Hepatocyte (in vitro differentiated cells): ENCODE data around the gene ZSCAN26. TPM values are rescaled to one million over a fixed set of nuclear protein-coding genes. Genes with fewer than 3 reads are reported as not detected.

ENCODE experiments used
- DNase-seq: peaks from one replicate; pipeline ENCODE4 v3.0.0-alpha.2; 2016; ENCODE audit warnings: low spot score
- H2AFZ ChIP-seq: fragments of 200-600 bp; sonication (generic); 2 replicates; pipeline ENCODE4 v1.6.0; 2016; ENCODE audit warnings: antibody characterized with exemption, mild to moderate bottlenecking
- H3K27ac ChIP-seq: fragments of 200-600 bp; sonication (generic); 2 replicates; pipeline ENCODE4 v1.5.1; 2016; ENCODE audit warnings: mild to moderate bottlenecking
- H3K27me3 ChIP-seq: fragments of 200-600 bp; sonication (generic); 2 replicates; pipeline ENCODE4 v1.6.1; 2016
- H3K36me3 ChIP-seq: fragments of 200-600 bp; sonication (generic); replicated peaks from 2 replicates; pipeline ENCODE4 v1.5.1; 2016; ENCODE audit warnings: low read depth; ENCODE audit not compliant: insufficient read depth
- H3K4me1 ChIP-seq: fragments of 200-600 bp; sonication (generic); 2 replicates; pipeline ENCODE4 v1.5.1; 2016; ENCODE audit warnings: mild to moderate bottlenecking, moderate library complexity; ENCODE audit not compliant: insufficient read depth
- H3K4me2 ChIP-seq: fragments of 200-600 bp; sonication (generic); 2 replicates; pipeline ENCODE4 v1.6.0; 2016
- H3K4me3 ChIP-seq: fragments of 200-600 bp; sonication (generic); 2 replicates; pipeline ENCODE4 v1.5.1; 2016; ENCODE audit warnings: mild to moderate bottlenecking
- H3K79me2 ChIP-seq: fragments of 200-600 bp; sonication (generic); 2 replicates; pipeline ENCODE4 v1.6.0; 2017; ENCODE audit warnings: mild to moderate bottlenecking
- H3K9me2 ChIP-seq: fragments of 200-600 bp; sonication (generic); replicated peaks from 2 replicates; pipeline ENCODE4 v1.6.0; 2017; ENCODE audit warnings: mild to moderate bottlenecking; ENCODE audit not compliant: insufficient read depth
- H3K9me3 ChIP-seq: fragments of 200-600 bp; sonication (generic); 2 replicates; pipeline ENCODE4 v1.5.1; 2016; ENCODE audit warnings: low read depth, mild to moderate bottlenecking
- H4K20me1 ChIP-seq: fragments of 200-600 bp; sonication (generic); 2 replicates; pipeline ENCODE4 v1.6.0; 2016; ENCODE audit warnings: mild to moderate bottlenecking; ENCODE audit not compliant: insufficient read depth, poor library complexity, severe bottlenecking
- EZH2 ChIP-seq: fragments of 200-600 bp; sonication (generic); IDR thresholded peaks from 2 replicates; pipeline ENCODE4 v1.6.1; 2016; ENCODE audit warnings: antibody characterized with exemption, mild to moderate bottlenecking, borderline replicate concordance
- EZH2phosphoT487 ChIP-seq: fragments of 200-600 bp; sonication (generic); IDR thresholded peaks from one replicate; pipeline ENCODE4 v1.6.1; 2018; ENCODE audit warnings: antibody characterized with exemption, mild to moderate bottlenecking, low read depth, moderate library complexity; ENCODE audit not compliant: unreplicated experiment, severe bottlenecking
- WGBS: methylation state at CpG from one replicate; pipeline ENCODE4 v1.1.6; 2016; ENCODE audit warnings: low lambda C conversion rate; ENCODE audit errors: missing lambda C conversion rate; 5-methylcytosine and 5-hydroxymethylcytosine counted together
- polyA plus RNA-seq: library from polyadenylated mRNA; unstranded; fragments of >200 nt; fragmentation: Nextera tagmentation; extraction: Ambion mirVana; gene quantifications from 2 replicates; pipeline ENCODE4 v1.2.1, GENCODE V29; 2016
- total RNA-seq: library from RNA; depleted of rRNA; stranded (reverse); fragments of >200 nt; gene quantifications from 2 replicates; pipeline ENCODE4 v1.2.3, GENCODE V29; 2014
- TF ChIP-seq, protein P1 (sequence below): fragments of 200-600 bp; sonication (generic); IDR thresholded peaks from 2 replicates; pipeline ENCODE4 v1.5.1; 2016; ENCODE audit warnings: antibody characterized with exemption, mild to moderate bottlenecking; ENCODE audit not compliant: poor library complexity

ZSCAN26 gene
- total and polyA plus RNA-seq, 2 experiments from 2014 or later, result 7.8 to 14.7 TPM

DNA sequence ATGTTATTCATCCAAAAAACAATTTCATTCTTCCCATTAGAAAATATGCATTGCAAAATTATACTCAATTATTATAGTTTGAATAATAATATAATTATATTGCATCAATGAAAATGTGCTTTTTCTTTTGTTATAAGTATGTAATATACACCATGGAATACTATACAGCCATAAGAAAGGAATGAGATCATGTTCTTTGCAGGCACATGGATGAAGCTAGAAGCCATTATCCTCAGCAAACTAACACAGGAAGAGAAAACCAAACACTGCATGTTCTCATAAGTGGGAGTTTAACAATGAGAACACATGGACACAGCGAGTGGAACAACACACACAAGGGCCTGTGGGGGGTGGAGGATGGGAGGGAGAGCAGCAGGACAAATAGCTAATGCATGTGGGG, 9.9 kb upstream of the ZSCAN26 start:
- Histone ChIP-seq H3K4me2 (no peak overlapping the region), H3K9me2 (no peaks in the 10 kb centered on the region), H3K36me3 (no peaks in the 10 kb centered on the region), H3K27me3 (peaks cover 8% of the 10 kb centered on the region), H3K9me3 (no peaks in the 10 kb centered on the region), H3K4me1 (no peaks in the 10 kb centered on the region), H2AFZ (no peak overlapping the region), H3K27ac (no peak overlapping the region), H3K4me3 (no peak overlapping the region), H3K79me2 (no peaks in the 10 kb centered on the region), H4K20me1 (no peaks in the 10 kb centered on the region)
- no peak for DNase-seq
- TF ChIP-seq EZH2 (no peak), EZH2phosphoT487 (no peak)
- TF ChIP-seq, protein P1, sequence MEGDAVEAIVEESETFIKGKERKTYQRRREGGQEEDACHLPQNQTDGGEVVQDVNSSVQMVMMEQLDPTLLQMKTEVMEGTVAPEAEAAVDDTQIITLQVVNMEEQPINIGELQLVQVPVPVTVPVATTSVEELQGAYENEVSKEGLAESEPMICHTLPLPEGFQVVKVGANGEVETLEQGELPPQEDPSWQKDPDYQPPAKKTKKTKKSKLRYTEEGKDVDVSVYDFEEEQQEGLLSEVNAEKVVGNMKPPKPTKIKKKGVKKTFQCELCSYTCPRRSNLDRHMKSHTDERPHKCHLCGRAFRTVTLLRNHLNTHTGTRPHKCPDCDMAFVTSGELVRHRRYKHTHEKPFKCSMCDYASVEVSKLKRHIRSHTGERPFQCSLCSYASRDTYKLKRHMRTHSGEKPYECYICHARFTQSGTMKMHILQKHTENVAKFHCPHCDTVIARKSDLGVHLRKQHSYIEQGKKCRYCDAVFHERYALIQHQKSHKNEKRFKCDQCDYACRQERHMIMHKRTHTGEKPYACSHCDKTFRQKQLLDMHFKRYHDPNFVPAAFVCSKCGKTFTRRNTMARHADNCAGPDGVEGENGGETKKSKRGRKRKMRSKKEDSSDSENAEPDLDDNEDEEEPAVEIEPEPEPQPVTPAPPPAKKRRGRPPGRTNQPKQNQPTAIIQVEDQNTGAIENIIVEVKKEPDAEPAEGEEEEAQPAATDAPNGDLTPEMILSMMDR, result no peak
- 0% methylated on average over 1 of the region's 1 CpG for WGBS

DNA sequence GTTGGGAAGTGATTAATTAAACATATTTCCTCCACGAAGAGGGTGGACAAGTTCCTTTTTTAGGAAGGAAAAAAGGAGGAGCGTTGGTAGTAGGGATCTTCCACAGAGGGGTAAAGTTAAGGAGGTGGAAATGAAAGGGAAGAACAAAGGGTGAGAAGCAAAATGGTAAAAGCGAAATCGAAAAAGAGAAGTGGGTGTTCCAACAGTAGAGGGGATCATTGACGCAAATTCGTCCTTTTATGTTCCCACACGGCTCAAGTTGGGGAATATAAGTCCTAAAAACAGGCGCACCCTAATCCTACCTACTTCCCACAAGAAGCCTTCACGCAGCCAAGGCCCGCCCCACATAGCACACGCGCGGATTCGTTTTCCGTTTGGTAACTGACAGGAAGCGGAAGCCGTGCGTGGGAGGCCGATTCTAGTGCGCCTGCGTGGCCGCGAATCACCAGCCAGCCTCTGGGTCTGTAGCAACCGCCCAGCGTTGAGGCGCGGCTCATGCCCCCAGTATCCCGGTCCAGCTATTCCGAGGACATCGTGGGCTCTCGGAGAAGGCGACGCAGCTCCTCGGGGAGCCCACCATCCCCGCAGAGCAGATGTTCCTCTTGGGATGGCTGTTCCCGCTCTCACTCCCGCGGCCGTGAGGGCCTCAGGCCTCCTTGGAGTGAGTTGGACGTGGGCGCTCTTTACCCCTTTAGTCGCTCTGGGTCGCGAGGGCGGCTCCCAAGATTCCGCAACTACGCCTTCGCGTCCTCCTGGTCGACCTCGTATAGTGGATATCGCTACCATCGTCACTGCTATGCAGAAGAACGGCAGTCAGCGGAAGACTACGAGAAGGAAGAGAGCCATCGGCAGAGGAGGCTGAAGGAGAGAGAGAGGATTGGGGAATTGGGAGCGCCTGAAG, 7.8 kb upstream of the ZSCAN26 start, which contains the start of gene NKAPL:
Gene NKAPL, plus strand, starts transcription at position 421 of the 901 bp plus-strand sequence. Its CDS starts 75 bp downstream, at position 496.
- H3K9me2 ChIP-seq, result no peaks in the 10 kb centered on the region
- H3K27me3 ChIP-seq, result peaks cover 10% of the 10 kb centered on the region
- H3K4me3 ChIP-seq, result no peak within 1 kb of the TSS
- H3K36me3 ChIP-seq, result no peaks in the 10 kb centered on the region
- no peak within 1 kb of the TSS for H2AFZ ChIP-seq
- no peak within 1 kb of the TSS for H3K4me2 ChIP-seq
- no peaks in the 10 kb centered on the region for H3K9me3 ChIP-seq
- H4K20me1 ChIP-seq, result no peaks in the 10 kb centered on the region
- no peak within 1 kb of the TSS for H3K27ac ChIP-seq
- no peaks in the 10 kb centered on the region for H3K79me2 ChIP-seq
- 95% methylated on average over 56 of the region's 58 CpGs for WGBS
- DNase-seq, result no peak
- TF ChIP-seq EZH2phosphoT487 (no peak), EZH2 (no peak)
- TF ChIP-seq, protein P1, result no peak
- H3K4me1 ChIP-seq, result no peaks in the 10 kb centered on the region

DNA sequence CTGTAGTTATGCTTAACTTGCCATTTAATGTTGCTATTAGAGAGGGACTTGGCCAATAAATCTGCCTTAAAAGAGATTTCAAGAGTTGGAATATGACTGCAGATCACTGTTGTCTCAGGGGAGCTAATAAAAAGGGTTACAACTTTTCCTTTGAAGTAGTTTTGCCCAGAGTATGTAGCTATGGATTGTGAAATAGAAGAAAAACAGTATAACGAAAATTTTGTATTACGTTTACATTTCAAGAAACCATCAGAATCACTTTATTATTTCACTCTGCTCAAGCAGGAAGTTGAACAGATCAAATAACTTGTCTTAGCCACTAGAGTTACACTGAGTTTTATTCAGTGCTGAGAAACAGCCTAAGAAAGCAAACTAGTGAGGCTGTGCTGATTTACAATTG, 3.0 kb upstream of the ZSCAN26 start:
- peaks cover 6% of the 10 kb centered on the region for H3K4me1 ChIP-seq
- peaks cover 10% of the 10 kb centered on the region for H3K27me3 ChIP-seq
- no peak overlapping the region for H3K4me2 ChIP-seq
- H3K79me2 ChIP-seq, result peaks cover 16% of the 10 kb centered on the region
- no peaks in the 10 kb centered on the region for H3K36me3 ChIP-seq
- no peak overlapping the region for H3K4me3 ChIP-seq
- no peak overlapping the region for H2AFZ ChIP-seq
- DNase-seq, result no peak
- H3K9me2 ChIP-seq, result no peaks in the 10 kb centered on the region
- TF ChIP-seq, protein P1, result no peak
- TF ChIP-seq EZH2phosphoT487 (no peak), EZH2 (no peak)
- H3K9me3 ChIP-seq, result no peaks in the 10 kb centered on the region
- WGBS, result 53% methylated on average over 2 of the region's 2 CpGs
- H4K20me1 ChIP-seq, result no peaks in the 10 kb centered on the region
- no peak overlapping the region for H3K27ac ChIP-seq
